Mucosa of stomach (tissue), 1 donor: Measurements from ENCODE around the gene PLCB3.
A peak's percentile ranks its signal among the peaks of the same experiment; 100 is the strongest.
"Not testable (repeated sequence)": the region's sequence is repeated elsewhere in the genome, so short reads cannot be mapped to it uniquely, and the experiment has no call there.

ENCODE experiments used
- H3K27me3 ChIP-seq: one replicate; pipeline ENCODE4 v1.7.0; 2013; ENCODE audit warnings: mild to moderate bottlenecking, low read length; ENCODE audit not compliant: control insufficient read depth, insufficient read depth
- H3K36me3 ChIP-seq: one replicate; pipeline ENCODE4 v1.7.0; 2013; ENCODE audit warnings: low read length; ENCODE audit not compliant: control insufficient read depth, insufficient read depth
- H3K4me1 ChIP-seq: one replicate; pipeline ENCODE4 v1.7.0; 2013; ENCODE audit warnings: mild to moderate bottlenecking, low read length; ENCODE audit not compliant: control insufficient read depth, insufficient read depth
- H3K4me3 ChIP-seq: one replicate; pipeline ENCODE4 v1.7.0; 2013; ENCODE audit warnings: low read length
- H3K9ac ChIP-seq: one replicate; pipeline ENCODE4 v1.7.0; 2013; ENCODE audit warnings: mild to moderate bottlenecking, low read length, moderate library complexity
- H3K9me3 ChIP-seq: one replicate; pipeline ENCODE4 v1.7.0; 2013; ENCODE audit warnings: mild to moderate bottlenecking, low read length, moderate library complexity; ENCODE audit not compliant: control insufficient read depth
- donor health status: Pancreatic carcinoma.

The PLCB3 gene

DNA sequence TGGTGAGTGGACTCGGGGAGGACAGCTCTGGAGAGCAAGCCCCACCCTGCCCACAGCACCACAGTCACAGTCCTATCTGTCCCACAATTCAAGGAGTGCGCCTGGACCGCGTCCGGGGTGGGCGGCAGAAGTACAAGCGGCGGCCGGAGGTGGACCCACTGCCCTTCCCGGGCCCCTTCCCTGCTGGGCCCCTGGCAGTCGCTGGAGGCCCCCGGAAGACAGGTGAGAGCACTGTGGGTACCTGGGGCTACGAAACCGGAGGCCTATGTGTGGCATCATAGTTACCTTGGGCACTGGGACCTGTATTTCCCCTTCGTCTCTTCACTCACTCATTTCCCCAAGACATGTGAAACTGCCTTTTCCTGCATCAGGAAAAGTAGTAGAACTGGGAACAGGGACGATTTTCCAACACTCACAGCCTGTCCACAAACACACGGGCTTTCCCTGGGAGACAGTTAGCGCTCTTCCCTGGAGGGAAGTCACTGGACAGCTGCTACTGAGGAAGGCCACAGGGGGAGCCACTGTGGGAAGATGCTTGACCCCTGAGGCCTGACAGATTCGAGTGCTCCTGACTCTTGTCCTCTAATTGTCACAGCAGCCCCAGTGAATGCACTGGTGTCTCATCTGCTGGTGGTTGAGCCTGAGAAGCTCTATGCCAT, 62.9 kb downstream of the PLCB3 start:
- H3K9ac ChIP-seq, result no peak overlapping the region
- H3K36me3 ChIP-seq, result peaks cover 14% of the 10 kb centered on the region
- no peaks in the 10 kb centered on the region for H3K9me3 ChIP-seq
- peaks cover 13% of the 10 kb centered on the region for H3K4me1 ChIP-seq
- no peak overlapping the region for H3K4me3 ChIP-seq
- H3K27me3 ChIP-seq, result no peaks in the 10 kb centered on the region

DNA sequence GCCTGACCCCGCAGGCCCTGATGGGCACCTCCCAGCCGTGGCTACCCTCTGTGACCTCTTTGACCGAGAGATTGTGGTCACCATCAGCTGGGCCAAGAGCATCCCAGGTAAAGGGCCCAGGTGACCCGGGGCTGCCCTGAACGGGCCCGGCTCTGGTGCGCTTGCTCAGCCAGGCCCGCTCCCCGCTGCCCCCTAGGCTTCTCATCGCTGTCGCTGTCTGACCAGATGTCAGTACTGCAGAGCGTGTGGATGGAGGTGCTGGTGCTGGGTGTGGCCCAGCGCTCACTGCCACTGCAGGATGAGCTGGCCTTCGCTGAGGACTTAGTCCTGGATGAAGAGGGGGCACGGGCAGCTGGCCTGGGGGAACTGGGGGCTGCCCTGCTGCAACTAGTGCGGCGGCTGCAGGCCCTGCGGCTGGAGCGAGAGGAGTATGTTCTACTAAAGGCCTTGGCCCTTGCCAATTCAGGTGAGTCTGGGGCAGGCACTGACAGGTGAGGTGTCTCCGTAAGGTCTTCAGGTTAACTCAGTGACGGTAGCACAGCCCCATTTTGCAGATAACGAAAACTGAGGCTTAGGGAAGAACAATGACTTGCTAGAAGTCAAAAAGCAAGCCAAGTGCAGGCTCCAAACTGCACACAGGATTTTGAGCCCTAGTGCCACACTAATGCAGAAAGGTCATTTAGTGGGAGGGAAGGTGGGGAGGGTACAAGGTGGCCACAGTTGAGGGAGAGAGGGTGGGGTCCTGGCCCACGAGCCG, 63.7 kb downstream of the PLCB3 start:
- Histone ChIP-seq H3K4me1 (peaks cover 19% of the 10 kb centered on the region), H3K36me3 (peaks cover 14% of the 10 kb centered on the region), H3K9me3 (no peaks in the 10 kb centered on the region), H3K9ac (no peak overlapping the region), H3K4me3 (no peak overlapping the region), H3K27me3 (no peaks in the 10 kb centered on the region)

DNA sequence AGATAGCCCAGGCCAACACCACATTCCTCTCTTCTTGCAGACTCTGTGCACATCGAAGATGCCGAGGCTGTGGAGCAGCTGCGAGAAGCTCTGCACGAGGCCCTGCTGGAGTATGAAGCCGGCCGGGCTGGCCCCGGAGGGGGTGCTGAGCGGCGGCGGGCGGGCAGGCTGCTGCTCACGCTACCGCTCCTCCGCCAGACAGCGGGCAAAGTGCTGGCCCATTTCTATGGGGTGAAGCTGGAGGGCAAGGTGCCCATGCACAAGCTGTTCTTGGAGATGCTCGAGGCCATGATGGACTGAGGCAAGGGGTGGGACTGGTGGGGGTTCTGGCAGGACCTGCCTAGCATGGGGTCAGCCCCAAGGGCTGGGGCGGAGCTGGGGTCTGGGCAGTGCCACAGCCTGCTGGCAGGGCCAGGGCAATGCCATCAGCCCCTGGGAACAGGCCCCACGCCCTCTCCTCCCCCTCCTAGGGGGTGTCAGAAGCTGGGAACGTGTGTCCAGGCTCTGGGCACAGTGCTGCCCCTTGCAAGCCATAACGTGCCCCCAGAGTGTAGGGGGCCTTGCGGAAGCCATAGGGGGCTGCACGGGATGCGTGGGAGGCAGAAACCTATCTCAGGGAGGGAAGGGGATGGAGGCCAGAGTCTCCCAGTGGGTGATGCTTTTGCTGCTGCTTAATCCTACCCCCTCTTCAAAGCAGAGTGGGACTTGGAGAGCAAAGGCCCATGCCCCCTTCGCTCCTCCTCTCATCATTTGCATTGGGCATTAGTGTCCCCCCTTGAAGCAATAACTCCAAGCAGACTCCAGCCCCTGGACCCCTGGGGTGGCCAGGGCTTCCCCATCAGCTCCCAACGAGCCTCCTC, 64.6 kb downstream of the PLCB3 start:
- not testable (repeated sequence) for H3K4me3 ChIP-seq, H3K27me3 ChIP-seq, H3K9me3 ChIP-seq, H3K9ac ChIP-seq
- Histone ChIP-seq H3K4me1 (peaks cover 26% of the 10 kb centered on the region), H3K36me3 (peaks cover 14% of the 10 kb centered on the region)

DNA sequence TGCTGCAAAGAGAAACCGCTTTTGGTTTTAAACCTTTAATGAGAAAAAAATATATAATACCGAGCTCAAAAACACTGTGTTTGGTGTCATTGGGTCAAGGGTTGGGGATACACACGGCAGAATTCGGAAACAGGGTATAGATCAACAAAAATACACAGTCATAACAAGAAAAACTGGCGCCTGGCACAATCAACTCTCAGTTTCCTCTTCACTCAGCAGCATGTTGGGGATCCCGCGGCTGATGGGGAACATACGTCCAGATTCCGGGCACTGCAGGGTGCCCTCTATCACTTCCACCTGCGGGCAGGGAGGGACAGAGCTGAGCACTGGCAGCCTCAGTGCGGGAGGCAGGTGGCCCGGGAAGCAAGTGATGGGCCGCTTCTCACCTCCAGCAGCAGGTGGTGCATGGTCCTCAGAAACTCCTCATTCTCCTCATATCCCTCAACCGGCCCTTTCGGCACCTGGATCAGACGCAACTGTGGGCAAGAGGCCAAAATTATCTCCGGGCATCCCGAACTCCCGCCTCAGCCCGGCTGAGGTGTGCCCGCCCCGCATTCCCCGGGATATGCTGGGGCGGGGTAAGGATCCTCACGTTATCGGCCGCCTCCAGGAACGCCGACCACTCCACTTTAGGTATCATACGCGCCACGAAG, 65.5 kb downstream of the PLCB3 start:
- Histone ChIP-seq H3K27me3 (no peaks in the 10 kb centered on the region), H3K9ac (peak overlapping the region; percentile 86), H3K4me1 (peaks cover 35% of the 10 kb centered on the region), H3K9me3 (no peaks in the 10 kb centered on the region), H3K4me3 (peak overlapping the region; percentile 75), H3K36me3 (peaks cover 14% of the 10 kb centered on the region)

DNA sequence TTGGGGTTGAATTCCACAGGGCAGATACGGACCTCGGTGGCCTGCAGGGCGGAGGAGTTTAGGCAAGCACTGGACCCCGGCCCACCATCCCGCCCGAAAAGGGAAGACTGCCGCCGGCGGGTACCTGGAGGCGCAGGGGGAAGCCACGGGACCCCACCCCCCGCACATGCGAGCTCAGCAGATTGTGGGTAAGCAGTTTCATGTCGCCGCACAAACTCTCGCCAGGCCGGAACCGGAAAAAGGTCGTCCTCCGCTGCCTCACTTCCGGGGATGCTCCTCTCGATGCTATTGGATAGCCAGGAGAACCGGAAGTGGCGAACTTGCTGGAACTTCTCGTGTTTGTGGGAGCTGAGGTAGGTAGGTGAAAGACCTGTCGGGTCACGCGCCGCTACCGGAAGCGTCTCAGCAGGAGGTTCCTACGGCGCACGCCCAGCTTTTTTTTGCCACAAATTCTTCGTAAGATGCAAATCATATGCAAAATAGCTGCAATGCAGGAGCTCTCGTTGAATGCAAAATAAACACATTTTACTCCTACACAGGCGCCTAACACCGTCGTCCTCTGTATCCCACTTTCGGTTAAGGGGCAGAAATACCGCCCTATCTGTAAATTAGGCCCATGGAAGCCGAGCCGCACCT, 66.1 kb downstream of the PLCB3 start, which contains the start of gene TRMT112:
Gene TRMT112 (minus strand): TSS at position 235 of the 636 bp plus-strand sequence. CDS start 33 bp downstream, at position 202.
- Histone ChIP-seq H3K36me3 (peaks cover 18% of the 10 kb centered on the region), H3K9ac (peak within 1 kb of the TSS; percentile 86), H3K4me3 (peak within 1 kb of the TSS; percentile 75), H3K4me1 (peaks cover 41% of the 10 kb centered on the region), H3K9me3 (no peaks in the 10 kb centered on the region), H3K27me3 (no peaks in the 10 kb centered on the region)

DNA sequence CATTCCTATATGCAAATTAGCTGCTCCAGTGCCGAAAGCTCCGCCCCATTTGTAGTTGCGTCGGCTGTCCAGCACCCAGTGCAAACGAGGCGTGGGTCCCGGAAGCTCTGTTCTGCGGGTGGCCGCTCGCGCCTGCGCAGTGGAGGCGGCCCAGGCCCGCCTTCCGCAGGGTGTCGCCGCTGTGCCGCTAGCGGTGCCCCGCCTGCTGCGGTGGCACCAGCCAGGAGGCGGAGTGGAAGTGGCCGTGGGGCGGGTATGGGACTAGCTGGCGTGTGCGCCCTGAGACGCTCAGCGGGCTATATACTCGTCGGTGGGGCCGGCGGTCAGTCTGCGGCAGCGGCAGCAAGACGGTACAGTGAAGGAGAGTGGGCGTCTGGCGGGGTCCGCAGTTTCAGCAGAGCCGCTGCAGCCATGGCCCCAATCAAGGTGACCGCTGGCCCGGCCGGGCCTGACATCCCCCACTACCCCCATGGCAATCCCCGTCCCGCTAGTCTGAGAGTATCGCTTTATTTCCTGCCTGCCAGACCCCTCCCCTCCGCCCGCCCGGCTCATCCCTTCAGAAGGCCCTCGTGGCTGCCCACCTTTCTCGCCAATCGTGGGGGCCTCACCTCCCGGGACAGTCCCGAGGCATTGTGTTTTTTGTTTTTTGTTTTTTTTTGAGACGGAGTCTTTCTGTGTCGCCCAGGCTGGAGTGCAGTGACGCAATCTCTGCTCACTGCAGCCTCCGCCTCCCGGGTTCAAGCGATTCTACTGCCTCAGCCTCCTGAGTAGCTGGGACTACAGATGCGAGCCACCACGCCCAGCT, 66.8 kb downstream of the PLCB3 start, which contains the start of gene PRDX5:
Gene PRDX5 (plus strand): TSS at position 161 of the 805 bp plus-strand sequence. CDS start 95 bp downstream, at position 256.
- Histone ChIP-seq H3K4me3 (peak within 1 kb of the TSS; percentile 75), H3K4me1 (peaks cover 47% of the 10 kb centered on the region), H3K27me3 (no peaks in the 10 kb centered on the region), H3K9me3 (no peaks in the 10 kb centered on the region), H3K9ac (peak within 1 kb of the TSS; percentile 86), H3K36me3 (peaks cover 20% of the 10 kb centered on the region)
